Endothelial cell of umbilical vein (primary cell): Measurements from ENCODE around the gene ZNF557. TPM values are rescaled to one million over a fixed set of nuclear protein-coding genes. Genes with fewer than 3 reads are reported as not detected.
"Not testable (repeated sequence)": the region's sequence is repeated elsewhere in the genome, so short reads cannot be mapped to it uniquely, and the experiment has no call there.

ENCODE experiments used
- BruUV-seq: library from RNA; stranded (reverse); fragments of 400-500 nt; replicated peaks from 2 replicates; lab custom pipeline; 2021; lab: Mats Ljungman, UMichigan
- CTCF ChIA-PET: fragments of 300-600, 350-600 bp; sonication (Branson Sonifier 250); formaldehyde crosslinking; loops from one replicate; lab custom pipeline; 2021; ENCODE audit warnings: antibody characterized with exemption, inconsistent platforms; lab: Charles Lee
- POLR2A ChIA-PET: fragments of 300-600, 350-600 bp; sonication (Branson Sonifier 250); formaldehyde crosslinking; loops from one replicate; lab custom pipeline; 2021; ENCODE audit warnings: antibody characterized with exemption, inconsistent platforms; lab: Charles Lee
- DNase-seq: peaks from one replicate; pipeline ENCODE4 v3.0.0-alpha.2; 2011; ENCODE audit warnings: low read depth, low spot score
- FAIRE-seq: peaks from 2 replicates; lab custom pipeline; 2011; peaks lifted over from hg19 to GRCh38; lab: Jason Lieb, UNC
- H2AFZ ChIP-seq: 2 replicates; pipeline ENCODE4 v1.6.0; 2012; ENCODE audit warnings: low read depth, low read length, control low read depth, inconsistent platforms
- H3K27ac ChIP-seq: 2 replicates; pipeline ENCODE4 v1.5.1; 2011; ENCODE audit warnings: low read depth, mild to moderate bottlenecking, control low read depth, low read length, moderate library complexity; ENCODE audit not compliant: insufficient read depth
- H3K27me3 ChIP-seq, 2 experiments: 2 replicates each; pipeline versions ENCODE4 v1.6.0 to v1.6.1; 2011; ENCODE audit warnings: low read length in 2 of 2, mixed read lengths in 1 of 2; ENCODE audit not compliant: control insufficient read depth in 2 of 2, insufficient read depth in 2 of 2
- H3K36me3 ChIP-seq, 2 experiments: 2 replicates in 1 of 2; 3 replicates in 1 of 2; pipeline ENCODE4 v1.5.1; 2011; ENCODE audit warnings: low read length in 2 of 2, mild to moderate bottlenecking in 1 of 2, moderate library complexity in 1 of 2; ENCODE audit not compliant: control insufficient read depth in 2 of 2, insufficient read depth in 2 of 2; ENCODE audit errors: extremely low read depth in 1 of 2
- H3K4me1 ChIP-seq: 3 replicates; pipeline ENCODE4 v1.5.1; 2011; ENCODE audit warnings: mild to moderate bottlenecking, low read length; ENCODE audit not compliant: control insufficient read depth, insufficient read depth; ENCODE audit errors: extremely low read depth
- H3K4me2 ChIP-seq: 2 replicates; pipeline ENCODE4 v1.6.1; 2011; ENCODE audit warnings: low read length, control low read depth, mixed read lengths; ENCODE audit not compliant: insufficient read depth
- H3K4me3 ChIP-seq, 3 experiments: fragments of 200-600 bp in 1 of 3; sonication (generic), shearing (Covaris generic) in 1 of 3; replicated peaks in 1 of 3; 2 replicates each; pipeline ENCODE4 v1.5.1; 2011 to 2016; ENCODE audit warnings: control low read depth in 3 of 3, low read length in 3 of 3, mild to moderate bottlenecking in 2 of 3, inconsistent platforms in 1 of 3, low read depth in 1 of 3, moderate library complexity in 1 of 3; ENCODE audit not compliant: insufficient read depth in 1 of 3
- H3K79me2 ChIP-seq: 2 replicates; pipeline ENCODE4 v1.6.0; 2012; ENCODE audit warnings: low read length, inconsistent platforms; ENCODE audit not compliant: control insufficient read depth, insufficient read depth
- H3K9ac ChIP-seq: replicated peaks from 2 replicates; pipeline ENCODE3; 2011; ENCODE audit warnings: low read length, control low read depth; ENCODE audit not compliant: insufficient read depth; ENCODE audit errors: extremely low read depth
- H3K9me1 ChIP-seq: replicated peaks from 3 replicates; pipeline ENCODE4 v1.6.0; 2011; ENCODE audit warnings: mild to moderate bottlenecking, low read length; ENCODE audit not compliant: control insufficient read depth, insufficient read depth; ENCODE audit errors: extremely low read depth
- H3K9me3 ChIP-seq: replicated peaks from 2 replicates; pipeline ENCODE4 v1.5.1; 2012; ENCODE audit warnings: low read length, inconsistent platforms; ENCODE audit not compliant: control insufficient read depth, insufficient read depth
- H4K20me1 ChIP-seq: replicated peaks from 2 replicates; pipeline ENCODE3; 2011; ENCODE audit warnings: mild to moderate bottlenecking, low read length; ENCODE audit not compliant: control insufficient read depth, insufficient read depth; ENCODE audit errors: extremely low read depth
- dilution Hi-C: fragments of 300-500 bp; cut with MboI; formaldehyde crosslinking; loops from one replicate; pipeline ENCODE4 v1.15.0; 2019; ENCODE audit warnings: low sequenced_read_pairs; ENCODE audit not compliant: extremely low pct_ligation_motif_present
- intact Hi-C: fragments of 100-400 bp; cut with micrococcal nuclease; formaldehyde crosslinking; loops from one replicate; pipeline ENCODE4 v1.10.0; 2022
- polyA plus RNA-seq, 4 experiments: library from polyadenylated mRNA; depleted of rRNA in 3 of 4; stranded (reverse) in 3 of 4; unstranded in 1 of 4; fragments of >200 nt; gene quantifications; 2 replicates each; pipeline versions ENCODE4 v1.2.1 to v1.2.3, GENCODE V29; 2011 to 2012; ENCODE audit warnings: missing spikeins in 1 of 4
- total RNA-seq: library from RNA; stranded (reverse); gene quantifications from 2 replicates; pipeline ENCODE4 v1.2.3, GENCODE V29; 2021

ZNF557 gene
- total and polyA plus RNA-seq, 2 donors (not counting 3 experiments of a cell fraction or from before 2014, with no cell fraction given) = 1.9 to 8.0 TPM

DNA sequence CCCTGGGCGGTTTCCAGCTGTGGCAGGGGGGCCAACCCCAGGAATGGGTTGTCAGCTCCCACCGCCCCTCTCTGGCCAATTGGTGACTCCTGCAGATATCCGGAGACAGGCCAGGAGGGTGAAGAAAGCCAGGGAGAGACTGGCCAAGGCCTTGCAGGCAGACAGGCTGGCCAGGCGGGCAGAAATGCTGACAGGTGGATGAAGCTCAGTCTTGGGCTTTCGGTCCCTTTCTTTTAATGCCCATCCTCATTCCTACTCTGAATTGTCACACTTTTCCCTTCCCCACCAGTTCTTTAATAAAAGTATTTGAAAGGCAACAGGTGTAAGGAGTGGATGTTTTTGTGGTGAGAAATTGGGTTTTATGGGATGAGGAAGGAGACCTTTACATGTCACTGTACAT is 18.1 kb upstream of the ZNF557 start:
- POLR2A ChIA-PET, intact Hi-C loops, dilution Hi-C loops, CTCF ChIA-PET, H3K4me2 ChIP-seq, H4K20me1 ChIP-seq, DNase-seq, H3K79me2 ChIP-seq, H3K9ac ChIP-seq, H3K9me1 ChIP-seq, H3K36me3 ChIP-seq, H3K9me3 ChIP-seq, H3K4me1 ChIP-seq, FAIRE-seq, H3K27ac ChIP-seq, H3K4me3 ChIP-seq, H2AFZ ChIP-seq, BruUV-seq, H3K27me3 ChIP-seq: not testable (repeated sequence)

GRCh38 chr19:7052896-7053295 is 16.6 kb upstream of the ZNF557 start:
- BruUV-seq, H3K4me1 ChIP-seq, H3K4me3 ChIP-seq, FAIRE-seq, intact Hi-C loops, H4K20me1 ChIP-seq, CTCF ChIA-PET, H3K79me2 ChIP-seq, H3K9me3 ChIP-seq, H3K27ac ChIP-seq, H3K9me1 ChIP-seq, POLR2A ChIA-PET, dilution Hi-C loops, H2AFZ ChIP-seq, DNase-seq, H3K27me3 ChIP-seq, H3K9ac ChIP-seq, H3K36me3 ChIP-seq, H3K4me2 ChIP-seq: not testable (repeated sequence)

- H3K4me2 ChIP-seq, H3K79me2 ChIP-seq, H4K20me1 ChIP-seq, CTCF ChIA-PET, intact Hi-C loops, dilution Hi-C loops, H3K27me3 ChIP-seq, H3K9me1 ChIP-seq, H3K9me3 ChIP-seq, BruUV-seq, POLR2A ChIA-PET, H3K36me3 ChIP-seq, H2AFZ ChIP-seq, H3K27ac ChIP-seq, H3K4me3 ChIP-seq, H3K9ac ChIP-seq, FAIRE-seq, DNase-seq, H3K4me1 ChIP-seq: not testable (repeated sequence)
These were observed 14.7 kb upstream of the ZNF557 start for GRCh38 chr19:7054635-7055368.

DNA sequence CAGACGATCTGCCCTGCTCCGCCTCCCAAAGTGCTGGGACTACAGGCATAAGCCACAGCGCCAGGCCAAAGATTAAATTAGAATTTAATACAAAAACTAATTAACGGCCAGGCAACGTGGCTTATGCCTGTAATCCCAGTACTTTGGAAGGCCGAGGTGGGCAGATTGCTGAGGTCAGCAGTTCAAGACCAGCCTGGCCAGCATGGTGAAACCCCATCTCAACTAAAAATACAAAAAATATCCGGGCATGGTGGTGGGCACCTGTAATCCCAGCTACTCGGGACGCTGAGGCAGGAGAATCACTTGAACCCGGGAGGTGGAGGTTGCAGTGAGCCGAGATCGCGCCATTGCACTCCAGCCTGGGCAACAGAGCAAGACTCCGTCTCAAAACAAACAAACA is 13.8 kb upstream of the ZNF557 start:
- H3K36me3 ChIP-seq, H3K4me1 ChIP-seq, H3K9me1 ChIP-seq, H3K79me2 ChIP-seq, DNase-seq, BruUV-seq, H3K9me3 ChIP-seq, H3K27me3 ChIP-seq, POLR2A ChIA-PET, H4K20me1 ChIP-seq, H2AFZ ChIP-seq, FAIRE-seq, dilution Hi-C loops, H3K4me3 ChIP-seq, H3K27ac ChIP-seq, CTCF ChIA-PET, intact Hi-C loops, H3K4me2 ChIP-seq, H3K9ac ChIP-seq: not testable (repeated sequence)
